Ascending aorta (tissue), 2 donors: ENCODE results near the gene RFC4. TPM values are rescaled to one million over a fixed set of nuclear protein-coding genes. Genes with fewer than 3 reads are reported as not detected.
A peak's percentile ranks its signal among the peaks of the same experiment; 100 is the strongest.
"Not testable (repeated sequence)": the region's sequence is repeated elsewhere in the genome, so short reads cannot be mapped to it uniquely, and the experiment has no call there.

Experiments
- DNase-seq, 2 donors: peaks; one replicate each; pipeline ENCODE4 v3.0.0-alpha.2; 2019; ENCODE audit warnings: low spot score in 2 of 2
- H3K27ac ChIP-seq, 2 donors: fragments of 200-600 bp; sonication (generic); one replicate each; pipeline ENCODE4 v1.5.1; 2016 to 2017; ENCODE audit warnings: mild to moderate bottlenecking in 1 of 2
- H3K27me3 ChIP-seq: fragments of 200-600 bp; sonication (generic); one replicate; pipeline ENCODE4 v1.5.1; 2017
- H3K36me3 ChIP-seq, 2 donors: fragments of 200-600 bp; sonication (generic); one replicate each; pipeline ENCODE4 v1.5.1; 2016
- H3K4me1 ChIP-seq, 2 donors: fragments of 200-600 bp; sonication (generic); one replicate each; pipeline ENCODE4 v1.5.1; 2016 to 2017; ENCODE audit warnings: mild to moderate bottlenecking in 1 of 2
- H3K4me3 ChIP-seq, 2 donors: fragments of 200-600 bp; sonication (generic); one replicate each; pipeline ENCODE4 v1.5.1; 2016 to 2017; ENCODE audit warnings: mild to moderate bottlenecking in 1 of 2
- H3K9me3 ChIP-seq, 2 donors: fragments of 200-600 bp; sonication (generic); one replicate each; pipeline ENCODE4 v1.5.1; 2016
- CTCF ChIP-seq, 3 experiments: fragments of 200-600 bp in 2 of 3; fragments of 450-650 bp in 1 of 3; sonication (generic) in 2 of 3; IDR thresholded peaks; one replicate each; pipeline ENCODE4 v1.5.1; 2016 to 2019; ENCODE audit warnings: antibody characterized with exemption in 3 of 3, mild to moderate bottlenecking in 1 of 3, moderate library complexity in 1 of 3
- intact Hi-C: fragments of 100-400 bp; cut with DNase I; formaldehyde crosslinking; loops from one replicate; pipeline ENCODE4 v1.15.1; 2023
- total RNA-seq: library from RNA; depleted of rRNA; stranded (reverse); fragments of >200 nt; gene quantifications from one replicate; pipeline ENCODE4 v1.1.0, GENCODE V29; 2016

Gene RFC4
- total RNA-seq, 1 donor from 2014 or later, result 23.8 TPM

GRCh38 chr3:186807231-186807630 lies 949 bp upstream of the RFC4 start:
- no peak overlapping the region for H3K27ac ChIP-seq
- TF ChIP-seq CTCF (IDR thresholded peaks at IDR 0.05), result no peak
- no peaks in the 10 kb centered on the region for H3K9me3 ChIP-seq
- no peaks in the 10 kb centered on the region for H3K36me3 ChIP-seq
- peak overlapping the region; percentile 76 to 83 for H3K4me3 ChIP-seq
- H3K27me3 ChIP-seq, result no peaks in the 10 kb centered on the region
- intact Hi-C loops, result loop anchor here (2.0 to 5.0 kb wide), 3 partner anchors 20 to 125 kb away; partner anchors contain the start of genes EIF4A2 and ST6GAL1
- no peak for DNase-seq
- H3K4me1 ChIP-seq, result peaks cover 6 to 13% of the 10 kb centered on the region in 2 donors

- DNase-seq, H3K27ac ChIP-seq, H3K9me3 ChIP-seq, H3K4me3 ChIP-seq, intact Hi-C loops, H3K27me3 ChIP-seq: not testable (repeated sequence)
- Histone ChIP-seq H3K4me1 (peaks cover 6 to 13% of the 10 kb centered on the region in 2 donors), H3K36me3 (peaks cover 0 to 18% of the 10 kb centered on the region in 2 donors)
Observed at GRCh38 chr3:186803447-186803846, 2.8 kb downstream of the RFC4 start.

GRCh38 chr3:186802701-186803100 lies 3.6 kb downstream of the RFC4 start:
- no peak for DNase-seq
- peaks cover 6 to 13% of the 10 kb centered on the region in 2 donors for H3K4me1 ChIP-seq
- no peaks in the 10 kb centered on the region for H3K9me3 ChIP-seq
- H3K27me3 ChIP-seq, result no peaks in the 10 kb centered on the region
- intact Hi-C loops, result no loop called here
- TF ChIP-seq CTCF (IDR thresholded peaks at IDR 0.05), result no peak
- no peak overlapping the region for H3K4me3 ChIP-seq
- H3K36me3 ChIP-seq, result peaks cover 0 to 26% of the 10 kb centered on the region in 2 donors
- no peak overlapping the region for H3K27ac ChIP-seq

- intact Hi-C loops, result no loop called here
- H3K27me3 ChIP-seq, result no peaks in the 10 kb centered on the region
- no peak overlapping the region for H3K27ac ChIP-seq
- no peak for DNase-seq
- TF ChIP-seq CTCF (IDR thresholded peaks at IDR 0.05), result no peak
- peaks cover 0 to 5% of the 10 kb centered on the region in 2 donors for H3K4me1 ChIP-seq
- H3K9me3 ChIP-seq, result no peaks in the 10 kb centered on the region
- H3K4me3 ChIP-seq, result no peak overlapping the region
- H3K36me3 ChIP-seq, result peaks cover 9 to 35% of the 10 kb centered on the region in 2 donors
Observed at GRCh38 chr3:186800285-186800684, 6.0 kb downstream of the RFC4 start.

- no peaks in the 10 kb centered on the region for H3K9me3 ChIP-seq
- H3K4me3 ChIP-seq, result no peak overlapping the region
- no peak for TF ChIP-seq CTCF (IDR thresholded peaks at IDR 0.05)
- H3K27ac ChIP-seq, result no peak overlapping the region
- DNase-seq, result no peak
- intact Hi-C loops, result no loop called here
- H3K4me1 ChIP-seq, result no peaks in the 10 kb centered on the region
- H3K36me3 ChIP-seq, result peaks cover 9 to 35% of the 10 kb centered on the region in 2 donors
- no peaks in the 10 kb centered on the region for H3K27me3 ChIP-seq
Observed at GRCh38 chr3:186798239-186798874, 7.9 kb downstream of the RFC4 start.

- DNase-seq, result no peak
- Histone ChIP-seq H3K9me3 (no peaks in the 10 kb centered on the region), H3K27me3 (no peaks in the 10 kb centered on the region), H3K27ac (peak overlapping the region in 1 of 2 donors; percentile 41), H3K4me3 (no peak overlapping the region), H3K36me3 (peaks cover 44 to 48% of the 10 kb centered on the region in 2 donors), H3K4me1 (peaks cover 4 to 26% of the 10 kb centered on the region in 2 donors)
- intact Hi-C loops, result no loop called here
- no peak for TF ChIP-seq CTCF (IDR thresholded peaks at IDR 0.05)
Observed at GRCh38 chr3:186790261-186790981, 15.9 kb downstream of the RFC4 start.
